HepG2 (cell line): ENCODE measurements around the gene PSORS1C1. TPM values are rescaled to one million over a fixed set of nuclear protein-coding genes. Genes with fewer than 3 reads are reported as not detected.

ENCODE experiments used
- KDM3A ChIP-seq: IDR thresholded peaks from 2 replicates; pipeline ENCODE4 v1.6.1; 2018; ENCODE audit warnings: low read depth, missing compliant biosample characterization
- NFYC ChIP-seq: IDR thresholded peaks from 2 replicates; pipeline ENCODE4 v1.6.1; 2016; ENCODE audit warnings: missing genetic modification reagents, missing compliant biosample characterization
- TCF7 ChIP-seq: sonication (generic); IDR thresholded peaks from 2 replicates; pipeline ENCODE4 v1.6.1; 2016; ENCODE audit warnings: antibody characterized with exemption, low read depth
- U2AF2 ChIP-seq: fragments of 200-400 bp; formaldehyde crosslinking; IDR thresholded peaks from 2 replicates; pipeline ENCODE4 v1.6.1; 2017; ENCODE audit warnings: low read depth, mild to moderate bottlenecking, low read length
- XBP1 ChIP-seq: sonication (generic); formaldehyde crosslinking; IDR thresholded peaks from 2 replicates; pipeline ENCODE4 v1.5.0; 2020; ENCODE audit warnings: missing genetic modification reagents
- ZMYM3 ChIP-seq: sonication (generic); formaldehyde crosslinking; IDR thresholded peaks from 2 replicates; pipeline ENCODE4 v1.5.1; 2020; ENCODE audit warnings: mild to moderate bottlenecking, missing genetic modification reagents
- ZNF335 ChIP-seq: sonication (generic); formaldehyde crosslinking; IDR thresholded peaks from 2 replicates; pipeline ENCODE4 v1.4.0; 2020; ENCODE audit warnings: missing genetic modification reagents
- ZNF546 ChIP-seq: sonication (generic); formaldehyde crosslinking; conservative IDR thresholded peaks from 2 replicates; pipeline ENCODE4 v1.8.1; 2023; ENCODE audit warnings: mild to moderate bottlenecking, missing genetic modification reagents
- polyA plus RNA-seq, 8 experiments: library from polyadenylated mRNA; depleted of rRNA in 3 of 8; stranded (reverse) in 7 of 8; unstranded in 1 of 8; fragments of >200 nt; fragmentation: Illumina TruSeq in 4 of 8; extraction: Trizol in 4 of 8; gene quantifications; 2 replicates each; pipeline versions ENCODE4 v1.2.1 to v1.2.3, GENCODE V29; 2011 to 2016; ENCODE audit warnings: low read depth in 4 of 8, missing spikeins in 1 of 8, mixed read lengths in 1 of 8; ENCODE audit not compliant: insufficient read depth in 1 of 8
- total RNA-seq, 5 experiments: library from RNA; depleted of rRNA; stranded (reverse); fragments of >200 nt; fragmentation: Illumina TruSeq; extraction: Trizol; gene quantifications; 2 replicates each; pipeline ENCODE4 v1.2.3, GENCODE V29; 2016; ENCODE audit warnings: low read depth in 1 of 5
- TF ChIP-seq, protein P1 (sequence below): IDR thresholded peaks from 2 replicates; pipeline ENCODE4 v1.6.1; 2016; ENCODE audit warnings: low read depth
- TF ChIP-seq, protein P2 (sequence below), 2 experiments: sonication (generic) in 1 of 2; formaldehyde crosslinking in 1 of 2; IDR thresholded peaks; 2 replicates each; pipeline versions ENCODE4 v1.4.0 to v1.6.1; 2018 to 2020; ENCODE audit warnings: missing genetic modification reagents in 2 of 2, borderline replicate concordance in 1 of 2, low read depth in 1 of 2, mild to moderate bottlenecking in 1 of 2, missing biosample characterization in 1 of 2
- TF ChIP-seq, protein P3 (sequence below): IDR thresholded peaks from 2 replicates; pipeline ENCODE4 v1.6.1; 2012; ENCODE audit warnings: low read depth, low read length, improper control_type of control experiment

Gene PSORS1C1
- total and polyA plus RNA-seq, 2 of the 13 experiments (the other 11 are each of a cell fraction or from before 2014, with no cell fraction given): 0.01 to 0.02 TPM

DNA sequence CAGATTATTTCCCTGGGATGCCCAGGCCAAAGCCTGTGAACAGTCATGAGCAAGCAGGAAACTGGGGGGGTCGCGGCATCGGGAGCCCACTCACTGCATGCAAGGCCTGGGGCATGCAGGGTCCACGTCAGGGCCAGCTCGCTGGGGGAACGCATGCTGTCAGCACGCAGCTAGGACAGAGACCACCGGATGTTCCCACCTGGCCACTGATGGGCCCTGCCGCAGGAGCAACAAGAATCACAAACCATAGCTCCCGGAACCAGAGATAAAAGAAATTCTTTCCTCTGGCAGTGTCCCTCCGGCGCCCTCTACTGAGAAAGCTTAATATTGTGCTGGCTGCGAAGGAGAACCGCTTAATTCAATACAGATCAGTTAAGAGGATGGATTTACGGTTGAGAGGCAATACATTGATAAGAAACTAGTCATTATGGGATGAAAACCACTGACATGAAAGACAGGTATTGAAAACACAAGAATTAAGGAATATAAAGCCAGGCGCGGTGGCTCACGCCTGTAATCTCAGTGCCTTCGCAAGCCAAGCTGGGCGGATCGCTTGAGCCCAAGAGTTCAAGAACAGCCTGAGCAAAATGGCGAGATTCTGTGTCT lies 34.8 kb upstream of the PSORS1C1 start (continued):
- no peak for TF ChIP-seq ZMYM3 (CRISPR knock-in tag)
- no peak for TF ChIP-seq KDM3A
- TF ChIP-seq ZNF546: no peak
- no peak for TF ChIP-seq ZNF335 (CRISPR knock-in tag)
- TF ChIP-seq, protein P1, sequence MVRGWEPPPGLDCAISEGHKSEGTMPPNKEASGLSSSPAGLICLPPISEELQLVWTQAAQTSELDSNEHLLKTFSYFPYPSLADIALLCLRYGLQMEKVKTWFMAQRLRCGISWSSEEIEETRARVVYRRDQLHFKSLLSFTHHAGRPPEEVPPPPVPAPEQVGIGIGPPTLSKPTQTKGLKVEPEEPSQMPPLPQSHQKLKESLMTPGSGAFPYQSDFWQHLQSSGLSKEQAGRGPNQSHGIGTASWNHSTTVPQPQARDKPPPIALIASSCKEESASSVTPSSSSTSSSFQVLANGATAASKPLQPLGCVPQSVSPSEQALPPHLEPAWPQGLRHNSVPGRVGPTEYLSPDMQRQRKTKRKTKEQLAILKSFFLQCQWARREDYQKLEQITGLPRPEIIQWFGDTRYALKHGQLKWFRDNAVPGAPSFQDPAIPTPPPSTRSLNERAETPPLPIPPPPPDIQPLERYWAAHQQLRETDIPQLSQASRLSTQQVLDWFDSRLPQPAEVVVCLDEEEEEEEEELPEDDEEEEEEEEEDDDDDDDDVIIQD (CRISPR knock-in tag): no peak
- no peak for TF ChIP-seq U2AF2
- TF ChIP-seq XBP1 (CRISPR knock-in tag): 0 out of 2 replicates have a peak, but pooled peaks have one; percentile 38
- TF ChIP-seq, protein P2, sequence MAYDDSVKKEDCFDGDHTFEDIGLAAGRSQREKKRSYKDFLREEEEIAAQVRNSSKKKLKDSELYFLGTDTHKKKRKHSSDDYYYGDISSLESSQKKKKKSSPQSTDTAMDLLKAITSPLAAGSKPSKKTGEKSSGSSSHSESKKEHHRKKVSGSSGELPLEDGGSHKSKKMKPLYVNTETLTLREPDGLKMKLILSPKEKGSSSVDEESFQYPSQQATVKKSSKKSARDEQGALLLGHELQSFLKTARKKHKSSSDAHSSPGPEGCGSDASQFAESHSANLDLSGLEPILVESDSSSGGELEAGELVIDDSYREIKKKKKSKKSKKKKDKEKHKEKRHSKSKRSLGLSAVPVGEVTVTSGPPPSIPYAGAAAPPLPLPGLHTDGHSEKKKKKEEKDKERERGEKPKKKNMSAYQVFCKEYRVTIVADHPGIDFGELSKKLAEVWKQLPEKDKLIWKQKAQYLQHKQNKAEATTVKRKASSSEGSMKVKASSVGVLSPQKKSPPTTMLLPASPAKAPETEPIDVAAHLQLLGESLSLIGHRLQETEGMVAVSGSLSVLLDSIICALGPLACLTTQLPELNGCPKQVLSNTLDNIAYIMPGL (CRISPR knock-in tag; IDR thresholded peaks at IDR 0.05; ENCODE audit: borderline replicate concordance in 1 of 2, low read depth in 1 of 2): peak; percentile 38 to 45; a peak in 1 of 4 replicates
- TF ChIP-seq TCF7: no peak
- TF ChIP-seq, protein P3, sequence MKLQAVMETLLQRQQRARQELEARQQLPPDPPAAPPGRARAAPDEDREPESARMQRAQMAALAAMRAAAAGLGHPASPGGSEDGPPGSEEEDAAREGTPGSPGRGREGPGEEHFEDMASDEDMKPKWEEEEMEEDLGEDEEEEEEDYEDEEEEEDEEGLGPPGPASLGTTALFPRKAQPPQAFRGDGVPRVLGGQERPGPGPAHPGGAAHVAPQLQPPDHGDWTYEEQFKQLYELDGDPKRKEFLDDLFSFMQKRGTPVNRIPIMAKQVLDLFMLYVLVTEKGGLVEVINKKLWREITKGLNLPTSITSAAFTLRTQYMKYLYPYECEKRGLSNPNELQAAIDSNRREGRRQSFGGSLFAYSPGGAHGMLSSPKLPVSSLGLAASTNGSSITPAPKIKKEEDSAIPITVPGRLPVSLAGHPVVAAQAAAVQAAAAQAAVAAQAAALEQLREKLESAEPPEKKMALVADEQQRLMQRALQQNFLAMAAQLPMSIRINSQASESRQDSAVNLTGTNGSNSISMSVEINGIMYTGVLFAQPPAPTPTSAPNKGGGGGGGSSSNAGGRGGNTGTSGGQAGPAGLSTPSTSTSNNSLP: 0 out of 2 replicates have a peak, but pooled peaks have one; percentile 24
- TF ChIP-seq NFYC (CRISPR knock-in tag): no peak
